Measurements from ENCODE around the gene OBSCN.

Gene OBSCN

DNA sequence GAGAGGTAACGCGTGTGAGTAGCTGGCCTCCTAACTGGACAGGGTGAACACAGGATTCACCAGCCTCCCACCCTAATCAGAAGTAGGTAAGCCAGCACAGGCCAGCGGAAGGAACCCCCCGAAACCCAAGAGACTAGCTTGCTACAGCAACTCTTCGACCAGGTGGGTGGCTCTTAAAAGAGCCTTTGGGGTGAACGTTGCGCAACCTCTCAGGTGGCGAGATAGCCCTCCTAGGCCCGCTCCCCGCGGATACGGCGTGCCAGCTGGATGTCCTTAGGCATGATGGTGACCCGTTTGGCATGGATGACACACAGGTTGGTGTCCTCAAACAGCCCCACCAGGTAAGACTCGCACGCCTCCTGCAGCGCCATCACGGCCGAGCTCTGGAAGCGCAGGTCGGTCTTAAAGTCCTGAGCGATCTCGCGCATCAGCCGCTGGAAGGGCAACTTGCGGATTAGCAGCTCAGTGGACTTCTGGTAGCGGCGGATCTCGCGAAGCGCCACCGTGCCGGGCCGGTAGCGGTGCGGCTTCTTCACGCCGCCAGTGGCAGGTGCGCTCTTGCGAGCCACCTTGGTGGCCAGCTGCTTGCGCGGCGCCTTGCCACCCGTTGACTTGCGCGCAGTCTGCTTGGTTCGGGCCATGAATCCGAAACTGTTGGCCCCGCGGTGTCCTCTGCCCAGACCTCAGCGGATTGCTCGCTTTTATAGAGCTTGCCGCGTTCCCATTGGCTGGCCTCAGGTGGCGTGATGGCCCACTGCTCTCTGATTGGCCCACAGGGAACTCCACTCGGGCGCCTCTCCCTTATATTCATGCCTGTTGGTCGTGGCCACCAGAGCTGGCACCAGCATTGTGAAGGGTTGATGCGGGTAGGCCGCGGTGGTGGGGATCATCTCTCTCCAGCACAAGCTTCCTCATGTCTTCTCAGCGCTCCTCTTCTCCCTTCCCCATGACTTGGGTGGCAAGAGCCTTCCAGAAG is 217.1 kb downstream of the OBSCN start:
- DNase-seq = no peak

- DNase-seq = no peak
Observed at GRCh38 chr1:228426518-228427175, 218.8 kb downstream of the OBSCN start.

- no peak for DNase-seq
Observed at GRCh38 chr1:228428412-228428811, 220.6 kb downstream of the OBSCN start.

Measured in activated naive CD4-positive, alpha-beta T cell treated with Interleukin-2 at 50 U/mL for 16 hours (primary cell).